ENCODE data around the gene CEBPZOS.

Gene CEBPZOS

GRCh38 chr2:37196320-37197195 lies at the start of gene CEBPZOS:
TSS of gene CEBPZOS (plus strand) at chr2:37196496. CDS start at chr2:37199705, 3,209 bp downstream.
- DNase-seq, result peak; percentile 51

DNA sequence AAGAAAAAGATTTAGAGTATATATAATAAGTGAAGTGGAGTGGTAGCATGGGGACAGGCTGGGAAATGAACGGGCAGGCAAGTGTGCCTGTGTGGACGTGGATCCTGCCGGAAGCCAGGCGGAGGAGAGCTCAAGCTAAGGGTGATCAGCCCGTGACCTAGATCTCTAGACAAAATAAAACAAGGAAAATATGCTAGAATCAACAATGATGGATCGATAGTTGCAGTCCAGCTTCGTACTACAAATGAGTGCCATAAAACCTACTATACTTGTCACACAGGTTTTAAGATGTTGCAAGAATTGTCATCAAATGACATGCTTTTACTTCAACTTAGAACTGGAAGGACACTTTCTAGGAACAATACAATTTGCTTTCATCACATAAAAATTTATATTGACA lies 48.0 kb upstream of the CEBPZOS start:
- no peak for DNase-seq

DNA sequence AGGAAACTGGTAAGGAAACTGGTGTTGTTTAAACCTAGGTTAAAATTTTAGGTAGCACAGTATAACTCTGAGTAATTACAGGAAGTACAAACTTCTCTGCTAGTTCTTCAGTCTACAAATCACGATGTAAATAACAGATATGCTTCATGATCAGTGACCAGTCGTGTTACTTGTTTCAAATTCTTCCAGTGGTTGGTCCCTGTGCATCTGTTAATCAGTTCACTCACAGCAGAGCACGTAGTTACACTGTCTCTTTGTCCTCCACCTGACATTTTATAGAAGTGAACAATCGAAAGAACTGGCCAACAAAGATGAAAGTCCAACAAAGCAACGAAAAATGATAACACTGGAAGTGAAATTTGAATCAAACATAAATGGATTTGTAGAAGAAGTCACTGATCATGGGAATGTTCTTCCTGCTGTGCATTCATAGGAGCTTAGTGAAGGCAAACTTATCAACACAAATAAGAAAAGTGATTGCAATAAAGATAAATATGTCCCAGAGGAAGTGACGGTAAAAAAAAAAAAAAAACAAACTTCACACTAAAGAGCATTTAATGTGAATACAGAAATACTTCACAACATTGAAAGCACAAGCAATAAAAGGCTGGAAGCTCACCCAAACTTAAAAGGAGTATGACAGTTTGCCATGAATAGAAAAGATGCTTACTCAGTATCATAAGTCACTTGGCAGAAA lies 46.5 kb upstream of the CEBPZOS start:
- DNase-seq, result no peak

DNA sequence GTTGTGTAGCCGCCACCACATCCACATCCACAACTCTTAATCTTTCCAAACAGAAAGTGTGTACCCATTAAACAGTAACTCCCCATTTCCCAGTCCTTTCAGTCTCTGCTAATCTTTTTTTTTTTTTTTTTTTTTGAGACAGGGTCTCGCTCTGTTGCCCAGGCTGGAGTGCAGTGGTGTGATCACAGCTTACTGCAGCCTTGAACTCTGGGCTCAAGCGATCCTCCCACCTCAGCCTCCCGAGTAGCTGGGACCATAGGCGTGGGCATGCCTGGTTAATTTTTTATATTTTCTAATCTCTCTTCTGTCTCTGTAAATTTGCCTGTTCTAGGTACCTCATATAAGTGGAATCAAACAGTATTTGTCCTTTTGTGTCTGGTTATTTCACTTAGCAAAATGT lies 43.1 kb upstream of the CEBPZOS start:
- DNase-seq, result no peak

- DNase-seq, result no peak
Measured at GRCh38 chr2:37154785-37155184, 41.5 kb upstream of the CEBPZOS start.

DNA sequence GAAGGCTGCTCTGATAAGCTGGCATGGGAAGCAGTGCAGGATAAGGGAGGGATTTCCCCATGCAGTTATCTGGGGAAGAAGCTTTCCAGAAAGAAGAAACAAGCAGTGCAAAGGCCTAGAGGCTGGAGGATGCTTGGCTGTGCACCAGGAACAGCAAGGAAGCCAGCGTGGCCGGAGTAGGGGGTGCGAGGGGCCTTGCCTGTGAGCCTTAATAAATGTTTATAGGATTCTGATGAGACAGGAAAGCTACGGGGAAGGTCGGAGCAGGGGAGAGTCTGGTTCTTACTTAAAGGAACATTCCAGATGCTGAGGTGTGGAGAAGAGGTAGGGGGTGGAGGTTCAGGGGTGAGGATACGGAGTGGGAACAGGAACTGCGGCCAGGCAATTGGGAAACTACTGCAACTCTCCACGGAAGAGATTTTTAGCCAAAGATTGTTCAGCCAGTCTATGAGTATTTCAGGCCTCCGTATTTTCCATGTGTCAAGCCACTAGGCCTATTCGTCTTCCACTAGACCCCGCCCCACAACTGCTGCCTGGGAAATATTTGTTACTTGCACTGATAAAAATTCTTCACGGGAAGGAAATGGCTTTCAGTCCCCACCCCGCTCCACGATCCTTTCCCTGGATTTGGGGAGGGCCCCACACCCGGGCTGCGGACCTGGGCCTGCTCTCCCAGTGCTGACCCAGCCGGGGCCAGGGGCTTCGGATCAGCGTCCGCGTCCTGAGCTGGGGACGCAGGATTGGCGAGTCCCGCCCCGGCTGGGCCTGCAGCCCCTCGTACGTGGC lies 40.0 kb upstream of the CEBPZOS start:
- DNase-seq, result peak; percentile 13

DNA sequence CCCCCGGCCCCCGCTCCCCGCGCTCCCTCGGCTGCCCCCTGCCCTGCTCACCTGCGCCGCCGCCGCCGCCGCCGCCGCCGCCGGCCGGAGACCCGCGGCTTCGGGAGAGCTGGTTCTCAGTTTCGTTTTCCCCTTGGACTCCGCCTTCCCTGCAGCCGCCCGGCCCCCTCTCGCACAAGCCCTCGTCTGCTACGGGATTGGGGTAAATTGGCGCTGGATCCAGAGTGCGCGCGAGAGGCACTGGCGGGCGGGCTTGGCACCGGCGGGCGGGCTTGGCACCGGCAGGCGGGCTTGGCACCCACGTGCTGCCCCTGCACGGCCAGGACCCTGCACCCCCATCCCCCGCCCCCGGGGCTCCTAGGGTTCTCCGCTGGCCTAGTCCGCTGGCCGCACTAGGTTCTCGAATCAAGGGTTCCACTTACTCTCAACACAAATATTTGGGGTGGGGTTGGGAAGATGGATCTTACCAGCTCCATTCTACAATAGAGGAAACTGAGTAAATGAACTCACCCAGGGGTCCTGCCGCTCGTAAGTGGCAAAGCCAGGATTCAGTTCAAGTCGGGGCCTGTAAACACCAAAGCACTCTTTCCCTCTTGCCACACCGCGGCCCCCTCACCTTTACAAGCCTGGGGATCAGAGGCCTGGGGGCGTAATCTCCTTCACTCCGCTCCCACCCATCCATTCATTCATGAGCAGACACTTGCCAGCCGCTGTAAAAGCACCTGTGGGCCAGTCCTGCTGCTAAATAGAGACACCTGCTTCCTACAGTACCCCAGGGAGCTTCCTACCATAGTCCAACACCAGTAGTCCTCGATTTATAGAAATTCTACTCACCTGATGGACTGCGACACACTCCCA lies 39.2 kb upstream of the CEBPZOS start, which contains the start of gene EIF2AK2:
Gene EIF2AK2, minus strand, starts transcription at position 124 of the 858 bp plus-strand sequence. CDS start 9,174 bp downstream, outside the sequence.
- peak; percentile 61 for DNase-seq

DNA sequence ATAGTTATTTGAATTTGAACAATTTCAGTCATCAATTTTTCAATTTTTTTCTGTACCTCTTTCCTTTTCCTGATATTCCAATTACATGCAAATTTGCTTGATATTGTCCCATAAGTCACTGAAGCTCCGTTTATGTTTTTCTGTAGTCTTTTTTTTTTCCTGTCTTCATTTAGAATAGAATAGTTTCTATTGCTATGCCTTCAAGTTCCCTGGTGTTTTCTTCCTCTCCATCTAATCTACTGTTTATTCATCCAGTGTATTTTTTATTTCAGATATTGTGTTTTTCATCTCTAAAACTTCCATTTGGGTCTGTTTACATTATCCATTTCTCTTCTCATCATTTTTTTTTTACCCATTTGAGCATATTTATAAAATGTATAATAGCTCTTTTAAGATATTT lies 31.5 kb upstream of the CEBPZOS start:
- DNase-seq, result no peak

- no peak for DNase-seq
Measured at GRCh38 chr2:37167636-37168180, 28.6 kb upstream of the CEBPZOS start.

GRCh38 chr2:37168217-37168981 lies 27.9 kb upstream of the CEBPZOS start:
- DNase-seq, result peak; percentile 17

DNA sequence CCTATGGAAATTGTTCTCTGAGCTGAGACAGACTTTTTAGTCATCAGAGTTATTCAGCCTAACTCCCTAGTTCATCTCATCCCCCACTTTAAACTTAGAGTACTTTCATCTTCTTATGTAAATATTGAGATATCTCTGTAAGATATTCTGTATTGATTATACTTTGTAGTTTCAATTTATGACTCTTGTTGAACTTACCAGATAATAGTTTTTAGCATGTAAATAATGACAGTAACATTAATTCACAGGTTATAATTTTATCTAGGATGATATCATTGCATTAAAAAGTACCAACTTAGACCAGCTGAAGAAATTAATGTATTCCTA lies 24.7 kb upstream of the CEBPZOS start:
- DNase-seq, result no peak

DNA sequence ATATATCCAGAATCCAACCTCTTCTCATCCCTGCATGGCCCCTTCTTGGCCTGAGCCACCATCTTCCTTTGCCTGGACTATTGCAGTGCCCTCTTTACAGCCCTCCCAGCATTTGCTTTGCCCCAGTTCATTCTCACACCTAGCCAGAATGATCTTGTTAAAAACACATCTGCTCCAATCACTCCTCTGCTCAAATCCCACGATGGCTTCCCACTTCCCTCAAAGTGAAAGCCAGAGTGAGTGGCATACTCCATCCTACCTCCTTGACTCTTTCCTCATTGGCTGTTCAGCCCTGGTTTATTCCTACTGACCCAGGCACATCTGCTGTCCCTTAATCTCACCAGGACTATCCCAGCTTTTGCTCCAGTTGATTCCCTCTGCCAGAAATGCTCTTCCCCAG lies 22.6 kb upstream of the CEBPZOS start:
- no peak for DNase-seq

DNA sequence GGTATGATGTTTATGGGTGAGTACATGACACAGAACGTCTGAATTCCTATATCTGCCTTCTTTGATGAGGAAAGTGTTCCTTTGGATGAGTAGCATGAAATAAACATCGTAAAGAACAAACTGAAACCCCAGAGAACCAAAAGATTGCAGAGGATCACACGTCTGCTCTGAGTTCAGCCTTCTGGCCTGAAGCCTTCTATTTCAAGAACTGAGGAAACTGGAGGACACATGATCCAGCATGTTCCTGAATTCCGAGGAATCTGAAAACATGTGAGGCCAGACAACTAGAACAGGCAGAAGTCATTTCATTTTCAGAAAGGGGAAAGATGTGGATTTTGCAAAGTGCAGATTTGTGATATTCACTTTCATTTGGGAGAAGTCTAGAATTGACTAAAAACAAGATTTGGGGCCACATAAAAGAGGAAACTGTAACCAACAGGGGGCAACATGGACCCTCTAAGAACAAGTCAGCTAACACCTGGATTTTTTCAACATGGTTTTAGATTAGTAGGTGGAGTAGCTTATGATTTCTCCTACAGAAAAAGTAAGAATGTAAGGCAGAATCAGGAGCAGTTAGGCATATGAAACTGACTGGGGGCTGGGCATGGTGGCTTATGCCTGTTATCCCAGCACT lies 16.2 kb upstream of the CEBPZOS start:
- DNase-seq, result no peak

- no peak for DNase-seq
Measured at GRCh38 chr2:37180640-37181039, 15.7 kb upstream of the CEBPZOS start.

GRCh38 chr2:37181726-37182684 lies 14.3 kb upstream of the CEBPZOS start:
- DNase-seq, result no peak

DNA sequence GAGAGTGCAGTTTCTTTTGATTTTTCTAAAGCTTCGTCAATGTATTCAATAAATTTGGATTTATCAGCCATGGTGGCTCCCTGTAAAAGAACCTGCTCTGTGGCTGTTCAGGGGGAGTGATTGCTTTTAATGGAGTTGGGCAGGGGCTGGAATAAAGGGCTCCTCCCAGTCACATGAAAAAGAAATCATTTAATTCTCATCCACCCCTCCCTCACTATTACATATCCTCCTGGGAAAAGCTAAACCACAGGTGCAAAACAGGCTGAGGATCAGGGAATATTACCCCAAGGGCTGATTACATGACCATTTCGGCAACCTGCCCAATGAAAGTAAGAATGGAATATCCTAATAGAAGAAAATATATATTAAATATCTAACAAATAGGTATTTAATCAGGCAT lies 7.7 kb upstream of the CEBPZOS start, which contains the start of gene SULT6B1:
Gene SULT6B1, minus strand, starts transcription at position 101 of the 400 bp plus-strand sequence. Its CDS starts 30 bp downstream, at position 71.
- no peak for DNase-seq

- no peak for DNase-seq
Measured at GRCh38 chr2:37189452-37190153, 6.7 kb upstream of the CEBPZOS start.

- no peak for DNase-seq
Measured at GRCh38 chr2:37190290-37190689, 6.0 kb upstream of the CEBPZOS start.

- no peak for DNase-seq
Measured at GRCh38 chr2:37191253-37191652, 5.0 kb upstream of the CEBPZOS start.

Measured in NCI-H1694 (cell line).